Hepatocyte (in vitro differentiated cells): ENCODE results near the gene MRPL37. TPM values are rescaled to one million over a fixed set of nuclear protein-coding genes. Genes with fewer than 3 reads are reported as not detected.

Experiments used
- DNase-seq: peaks from one replicate; pipeline ENCODE4 v3.0.0-alpha.2; 2016; ENCODE audit warnings: low spot score
- H2AFZ ChIP-seq: fragments of 200-600 bp; sonication (generic); 2 replicates; pipeline ENCODE4 v1.6.0; 2016; ENCODE audit warnings: antibody characterized with exemption, mild to moderate bottlenecking
- H3K27ac ChIP-seq: fragments of 200-600 bp; sonication (generic); 2 replicates; pipeline ENCODE4 v1.5.1; 2016; ENCODE audit warnings: mild to moderate bottlenecking
- H3K27me3 ChIP-seq: fragments of 200-600 bp; sonication (generic); 2 replicates; pipeline ENCODE4 v1.6.1; 2016
- H3K36me3 ChIP-seq: fragments of 200-600 bp; sonication (generic); replicated peaks from 2 replicates; pipeline ENCODE4 v1.5.1; 2016; ENCODE audit warnings: low read depth; ENCODE audit not compliant: insufficient read depth
- H3K4me1 ChIP-seq: fragments of 200-600 bp; sonication (generic); 2 replicates; pipeline ENCODE4 v1.5.1; 2016; ENCODE audit warnings: mild to moderate bottlenecking, moderate library complexity; ENCODE audit not compliant: insufficient read depth
- H3K4me2 ChIP-seq: fragments of 200-600 bp; sonication (generic); 2 replicates; pipeline ENCODE4 v1.6.0; 2016
- H3K4me3 ChIP-seq: fragments of 200-600 bp; sonication (generic); 2 replicates; pipeline ENCODE4 v1.5.1; 2016; ENCODE audit warnings: mild to moderate bottlenecking
- H3K79me2 ChIP-seq: fragments of 200-600 bp; sonication (generic); 2 replicates; pipeline ENCODE4 v1.6.0; 2017; ENCODE audit warnings: mild to moderate bottlenecking
- H3K9me2 ChIP-seq: fragments of 200-600 bp; sonication (generic); replicated peaks from 2 replicates; pipeline ENCODE4 v1.6.0; 2017; ENCODE audit warnings: mild to moderate bottlenecking; ENCODE audit not compliant: insufficient read depth
- H3K9me3 ChIP-seq: fragments of 200-600 bp; sonication (generic); 2 replicates; pipeline ENCODE4 v1.5.1; 2016; ENCODE audit warnings: low read depth, mild to moderate bottlenecking
- H4K20me1 ChIP-seq: fragments of 200-600 bp; sonication (generic); 2 replicates; pipeline ENCODE4 v1.6.0; 2016; ENCODE audit warnings: mild to moderate bottlenecking; ENCODE audit not compliant: insufficient read depth, poor library complexity, severe bottlenecking
- CTCF ChIP-seq: fragments of 200-600 bp; sonication (generic); IDR thresholded peaks from 2 replicates; pipeline ENCODE4 v1.5.1; 2016; ENCODE audit warnings: antibody characterized with exemption, mild to moderate bottlenecking; ENCODE audit not compliant: poor library complexity
- EZH2 ChIP-seq: fragments of 200-600 bp; sonication (generic); IDR thresholded peaks from 2 replicates; pipeline ENCODE4 v1.6.1; 2016; ENCODE audit warnings: antibody characterized with exemption, mild to moderate bottlenecking, borderline replicate concordance
- EZH2phosphoT487 ChIP-seq: fragments of 200-600 bp; sonication (generic); IDR thresholded peaks from one replicate; pipeline ENCODE4 v1.6.1; 2018; ENCODE audit warnings: antibody characterized with exemption, mild to moderate bottlenecking, low read depth, moderate library complexity; ENCODE audit not compliant: unreplicated experiment, severe bottlenecking
- WGBS: methylation state at CpG from one replicate; pipeline ENCODE4 v1.1.6; 2016; ENCODE audit warnings: low lambda C conversion rate; ENCODE audit errors: missing lambda C conversion rate; 5-methylcytosine and 5-hydroxymethylcytosine counted together
- polyA plus RNA-seq: library from polyadenylated mRNA; unstranded; fragments of >200 nt; fragmentation: Nextera tagmentation; extraction: Ambion mirVana; gene quantifications from 2 replicates; pipeline ENCODE4 v1.2.1, GENCODE V29; 2016
- total RNA-seq: library from RNA; depleted of rRNA; stranded (reverse); fragments of >200 nt; gene quantifications from 2 replicates; pipeline ENCODE4 v1.2.3, GENCODE V29; 2014

Gene MRPL37
- total and polyA plus RNA-seq, 2 experiments from 2014 or later = 60.9 to 81.8 TPM

- WGBS = 85% methylated on average over 5 of the region's 5 CpGs
These were observed 19.1 kb upstream of the MRPL37 start for GRCh38 chr1:54180701-54181360.

GRCh38 chr1:54186056-54186455, 13.9 kb upstream of the MRPL37 start:
- no peaks in the 10 kb centered on the region for H3K9me3 ChIP-seq
- no peaks in the 10 kb centered on the region for H3K79me2 ChIP-seq
- no peak for DNase-seq
- 95% methylated on average over 3 of the region's 3 CpGs for WGBS
- H3K4me3 ChIP-seq = no peak overlapping the region
- H4K20me1 ChIP-seq = no peaks in the 10 kb centered on the region
- no peaks in the 10 kb centered on the region for H3K27me3 ChIP-seq
- H3K4me1 ChIP-seq = no peaks in the 10 kb centered on the region
- no peak overlapping the region for H3K4me2 ChIP-seq
- no peak overlapping the region for H2AFZ ChIP-seq
- H3K9me2 ChIP-seq = no peaks in the 10 kb centered on the region
- no peak overlapping the region for H3K27ac ChIP-seq
- TF ChIP-seq EZH2phosphoT487 (no peak), EZH2 (no peak), CTCF (no peak)
- H3K36me3 ChIP-seq = no peaks in the 10 kb centered on the region

More at GRCh38 chr1:54180701-54181360, 19.1 kb upstream of the MRPL37 start:
- Histone ChIP-seq H3K4me2 (no peak overlapping the region), H3K9me2 (no peaks in the 10 kb centered on the region), H4K20me1 (no peaks in the 10 kb centered on the region), H2AFZ (no peak overlapping the region), H3K4me1 (no peaks in the 10 kb centered on the region), H3K36me3 (no peaks in the 10 kb centered on the region), H3K27me3 (no peaks in the 10 kb centered on the region), H3K27ac (no peak overlapping the region), H3K4me3 (no peak overlapping the region), H3K79me2 (no peaks in the 10 kb centered on the region), H3K9me3 (no peaks in the 10 kb centered on the region)
- no peak for TF ChIP-seq EZH2
- TF ChIP-seq EZH2phosphoT487 = no peak
- no peak for TF ChIP-seq CTCF
- no peak for DNase-seq

GRCh38 chr1:54188291-54188690, 11.7 kb upstream of the MRPL37 start:
- H3K27me3 ChIP-seq = no peaks in the 10 kb centered on the region
- H3K4me2 ChIP-seq = no peak overlapping the region
- 86% methylated on average over 1 of the region's 1 CpG for WGBS
- no peaks in the 10 kb centered on the region for H3K4me1 ChIP-seq
- TF ChIP-seq EZH2phosphoT487 (no peak), EZH2 (no peak), CTCF (no peak)
- no peaks in the 10 kb centered on the region for H3K9me2 ChIP-seq
- DNase-seq = no peak
- no peaks in the 10 kb centered on the region for H3K9me3 ChIP-seq
- H2AFZ ChIP-seq = no peak overlapping the region
- no peaks in the 10 kb centered on the region for H3K36me3 ChIP-seq
- H3K79me2 ChIP-seq = no peaks in the 10 kb centered on the region
- H3K27ac ChIP-seq = no peak overlapping the region
- no peak overlapping the region for H3K4me3 ChIP-seq
- H4K20me1 ChIP-seq = no peaks in the 10 kb centered on the region
